T-helper 2 cell treated with Interferon-gamma antibody and Interleukin-4, amounts not matched to agents 100 ng/mL and 5 ng/mL, for 36 hours (primary cell): ENCODE results near the gene CHMP3. TPM values are rescaled to one million over a fixed set of nuclear protein-coding genes. Genes with fewer than 3 reads are reported as not detected.

Source experiments
- intact Hi-C: fragments of 100-400 bp; cut with micrococcal nuclease; formaldehyde crosslinking; loops from one replicate; pipeline ENCODE4 v1.15.1; 2023
- total RNA-seq: library from RNA; stranded (reverse); gene quantifications from 2 replicates; pipeline ENCODE4 v1.2.3, GENCODE V29; 2022

The CHMP3 gene
- total RNA-seq, 1 donor from 2014 or later, result 51.8 TPM

DNA sequence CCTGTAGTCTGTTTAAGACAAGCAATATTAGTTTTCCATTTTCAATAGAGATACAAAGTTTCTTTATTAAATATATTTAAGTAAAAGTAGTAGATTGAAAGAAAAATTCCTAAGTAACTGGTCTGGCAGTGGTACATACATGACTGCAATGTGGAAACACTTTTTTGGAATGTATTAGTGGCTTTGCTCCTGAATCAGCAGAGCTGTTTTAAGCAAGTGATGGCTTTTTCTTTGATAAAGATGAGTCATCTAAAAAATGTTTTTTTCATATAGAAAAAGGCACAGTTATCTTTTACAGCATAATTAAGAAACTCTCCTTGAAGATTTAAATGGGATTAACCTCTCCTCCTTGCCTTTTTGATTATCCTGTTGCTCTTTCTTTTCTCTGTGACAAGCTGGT is 87.2 kb downstream of the CHMP3 start:
- intact Hi-C loops, result no loop called here

GRCh38 chr2:86471637-86472036 is 91.6 kb downstream of the CHMP3 start:
- intact Hi-C loops, result no loop called here

GRCh38 chr2:86470890-86471289 is 92.4 kb downstream of the CHMP3 start:
- intact Hi-C loops, result no loop called here

GRCh38 chr2:86468162-86469033 is 94.8 kb downstream of the CHMP3 start:
- intact Hi-C loops, result loop anchor here (2.0 kb wide), 1 partner anchor 28 kb away; the partner anchor contains the start of gene KDM3A

DNA sequence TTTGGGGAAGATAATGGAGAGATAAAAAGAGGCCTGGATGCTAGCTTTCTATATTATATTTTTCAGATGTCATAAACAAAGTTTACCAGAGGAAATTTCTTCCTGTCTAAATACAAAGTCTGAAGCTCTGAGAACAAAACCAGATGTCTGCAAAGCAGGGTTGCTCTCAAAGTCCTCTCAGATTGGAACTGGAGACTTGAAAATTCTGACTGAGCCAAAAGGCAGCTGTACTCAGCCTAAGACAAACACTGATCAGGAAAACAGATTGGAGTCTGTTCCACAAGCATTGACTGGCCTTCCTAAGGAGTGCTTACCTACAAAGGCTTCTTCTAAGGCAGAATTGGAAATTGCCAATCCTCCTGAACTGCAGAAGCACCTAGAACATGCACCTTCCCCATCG is 96.9 kb downstream of the CHMP3 start:
- intact Hi-C loops, result no loop called here

DNA sequence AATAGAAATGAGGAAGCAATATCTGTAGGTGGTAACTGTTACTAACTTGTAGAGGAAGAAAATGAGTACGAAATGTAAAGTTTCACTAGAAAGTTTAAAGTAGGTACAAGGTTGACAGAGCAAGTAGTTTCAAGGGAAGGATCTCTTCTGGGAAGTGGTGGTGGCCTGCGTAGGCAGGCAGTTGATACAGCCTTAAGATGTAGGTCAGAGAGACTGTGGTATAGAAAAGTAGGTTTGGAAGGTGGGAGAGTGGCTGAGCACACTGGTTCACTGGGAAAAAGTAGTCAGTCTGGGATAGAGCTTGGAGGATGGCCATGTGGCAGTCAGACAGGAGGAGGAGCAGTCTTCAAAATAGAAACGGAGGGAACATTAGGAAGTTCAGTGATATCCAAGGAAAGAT is 98.6 kb downstream of the CHMP3 start:
- intact Hi-C loops, result no loop called here

- intact Hi-C loops, result no loop called here
These were observed 102.0 kb downstream of the CHMP3 start for GRCh38 chr2:86461042-86461743.

DNA sequence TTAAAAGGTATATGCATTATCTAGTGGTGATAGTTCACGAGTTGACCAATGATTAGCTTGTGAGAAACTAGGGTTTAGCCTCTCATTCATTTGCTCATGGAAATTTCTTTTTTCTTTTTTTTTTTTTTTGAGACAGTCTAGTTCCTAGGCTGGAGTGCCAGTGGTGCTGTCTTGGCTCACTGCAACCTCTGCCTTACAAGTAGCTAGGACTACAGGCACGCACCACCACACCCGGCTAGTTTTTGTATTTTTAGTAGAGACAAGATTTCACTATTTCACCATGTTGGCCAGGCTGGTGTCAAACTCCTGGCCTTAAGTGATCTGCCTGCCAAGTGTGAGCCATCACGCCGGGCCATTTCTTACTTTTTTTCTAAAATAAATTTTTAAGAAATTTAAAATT is 108.1 kb downstream of the CHMP3 start:
- intact Hi-C loops, result no loop called here

DNA sequence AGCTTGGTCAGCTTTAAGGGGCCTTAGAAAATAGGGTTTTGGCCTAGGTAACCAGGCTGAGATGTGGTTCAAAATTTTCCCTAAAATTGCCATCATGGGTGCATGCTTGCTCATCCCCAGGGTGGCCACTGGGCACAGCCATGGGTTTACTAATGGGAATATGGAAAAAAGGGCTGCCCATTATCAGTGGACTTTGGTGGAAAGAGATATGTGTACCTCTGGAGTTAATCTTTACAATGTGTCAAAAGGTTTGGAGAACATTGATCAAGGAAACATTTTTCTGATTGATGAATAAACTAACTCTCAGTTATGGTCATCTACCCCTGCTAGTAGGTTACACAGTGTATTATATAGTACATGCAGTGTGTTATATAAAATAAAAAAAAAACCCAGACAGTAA is 109.0 kb downstream of the CHMP3 start:
- intact Hi-C loops, result no loop called here

- intact Hi-C loops, result no loop called here
These were observed 109.4 kb downstream of the CHMP3 start for GRCh38 chr2:86453836-86454235.

Other genes starting within 250 kb of the CHMP3 start
- gene REEP1, start 225.8 kb downstream of the CHMP3 start, total RNA-seq, result 0.45 and 0.57 TPM in 2 replicates
- gene KDM3A, start 122.1 kb downstream of the CHMP3 start, total RNA-seq, result 70.0 and 75.9 TPM in 2 replicates
- 13.2 and 13.7 TPM in 2 replicates for gene RNF103, start 60.4 kb upstream of the CHMP3 start, total RNA-seq
- gene RMND5A, start 156.8 kb upstream of the CHMP3 start, total RNA-seq, result 25.7 and 26.6 TPM in 2 replicates
- gene CD8A, start 227.5 kb upstream of the CHMP3 start, total RNA-seq, result 2.4 and 3.2 TPM in 2 replicates